ENCODE data around the gene HNRNPUL1. TPM values are rescaled to one million over a fixed set of nuclear protein-coding genes. Genes with fewer than 3 reads are reported as not detected.
"Not testable (repeated sequence)": the region's sequence is repeated elsewhere in the genome, so short reads cannot be mapped to it uniquely, and the experiment has no call there.

Gene HNRNPUL1
- total RNA-seq, 1 donor from 2014 or later = 256 TPM

DNA sequence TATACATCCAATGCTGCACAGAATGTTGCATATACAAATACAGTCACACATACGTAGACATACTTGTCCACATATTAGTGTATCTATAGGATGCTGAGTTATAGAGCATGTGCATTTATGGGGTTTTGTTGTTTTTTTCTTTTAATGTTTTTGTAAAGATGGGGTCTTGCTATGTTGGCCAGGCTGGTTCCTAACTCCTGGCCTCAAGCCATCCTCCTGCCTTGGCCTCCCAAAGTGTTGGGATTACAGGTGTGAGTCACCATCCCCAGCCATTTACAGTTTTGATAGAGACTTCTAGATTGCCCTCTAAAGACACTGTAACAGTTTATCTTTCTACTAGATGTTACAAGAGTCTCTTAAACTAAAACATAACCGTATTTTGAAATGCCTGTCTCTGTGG, 14.3 kb downstream of the HNRNPUL1 start:
- H3K4me1 Mint-ChIP-seq (ENCODE audit: low read depth) = no peaks in the 10 kb centered on the region
- no peak overlapping the region for H3K27ac Mint-ChIP-seq
- H3K9me3 Mint-ChIP-seq (ENCODE audit: low read depth) = no peaks in the 10 kb centered on the region
- H3K36me3 Mint-ChIP-seq (ENCODE audit: insufficient read depth) = peaks cover 46% of the 10 kb centered on the region
- no peaks in the 10 kb centered on the region for H3K27me3 Mint-ChIP-seq
- H3K4me3 Mint-ChIP-seq (ENCODE audit: low read depth) = no peak overlapping the region
- TF ChIP-seq, protein P1, sequence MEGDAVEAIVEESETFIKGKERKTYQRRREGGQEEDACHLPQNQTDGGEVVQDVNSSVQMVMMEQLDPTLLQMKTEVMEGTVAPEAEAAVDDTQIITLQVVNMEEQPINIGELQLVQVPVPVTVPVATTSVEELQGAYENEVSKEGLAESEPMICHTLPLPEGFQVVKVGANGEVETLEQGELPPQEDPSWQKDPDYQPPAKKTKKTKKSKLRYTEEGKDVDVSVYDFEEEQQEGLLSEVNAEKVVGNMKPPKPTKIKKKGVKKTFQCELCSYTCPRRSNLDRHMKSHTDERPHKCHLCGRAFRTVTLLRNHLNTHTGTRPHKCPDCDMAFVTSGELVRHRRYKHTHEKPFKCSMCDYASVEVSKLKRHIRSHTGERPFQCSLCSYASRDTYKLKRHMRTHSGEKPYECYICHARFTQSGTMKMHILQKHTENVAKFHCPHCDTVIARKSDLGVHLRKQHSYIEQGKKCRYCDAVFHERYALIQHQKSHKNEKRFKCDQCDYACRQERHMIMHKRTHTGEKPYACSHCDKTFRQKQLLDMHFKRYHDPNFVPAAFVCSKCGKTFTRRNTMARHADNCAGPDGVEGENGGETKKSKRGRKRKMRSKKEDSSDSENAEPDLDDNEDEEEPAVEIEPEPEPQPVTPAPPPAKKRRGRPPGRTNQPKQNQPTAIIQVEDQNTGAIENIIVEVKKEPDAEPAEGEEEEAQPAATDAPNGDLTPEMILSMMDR (IDR thresholded peaks at IDR 0.05; ENCODE audit: unreplicated experiment) = no peak
- DNase-seq (ENCODE audit: low spot score, unreplicated experiment) = no peak

DNA sequence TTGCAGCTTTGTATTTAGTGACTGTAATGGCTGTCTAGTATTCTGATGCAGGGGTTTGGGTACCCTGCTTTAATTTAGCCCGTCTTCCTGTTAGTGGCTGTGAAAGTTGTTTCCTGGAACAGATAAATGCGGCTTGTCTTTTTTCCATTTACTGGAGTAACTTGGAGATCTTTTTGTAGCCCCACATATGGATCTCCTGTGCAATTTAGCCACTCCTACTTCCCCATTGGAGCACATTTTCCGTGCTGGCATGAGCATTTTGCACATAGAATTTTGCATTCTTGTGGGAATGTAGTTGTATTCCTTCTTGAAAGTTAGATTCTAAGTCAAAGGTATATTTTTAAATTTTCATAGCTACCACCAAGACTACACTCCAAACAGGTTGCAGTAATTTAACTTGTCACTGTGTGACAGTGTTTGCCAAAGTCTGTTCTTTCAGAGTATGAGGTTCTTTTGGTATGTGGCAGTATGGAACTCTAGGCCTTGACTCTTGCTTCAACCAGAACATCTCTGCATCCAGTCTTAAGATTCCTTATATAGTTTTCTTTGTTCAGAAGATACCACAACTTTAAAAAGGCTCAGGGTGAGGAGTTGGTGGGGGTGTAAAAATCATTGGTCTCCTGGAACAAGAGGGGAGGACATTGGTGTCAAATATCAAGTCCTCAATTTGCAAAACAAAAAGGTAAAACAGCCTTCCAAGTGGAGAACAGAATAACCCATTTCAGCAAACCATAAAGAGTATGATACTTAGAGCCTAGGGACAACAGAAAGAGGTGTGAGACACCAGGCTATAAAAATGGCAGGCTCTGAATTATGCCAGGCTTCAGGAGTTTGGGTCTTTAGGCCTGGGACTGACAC, 24.7 kb downstream of the HNRNPUL1 start:
- Mint-ChIP-seq H3K4me3 (ENCODE audit: low read depth) (no peak overlapping the region), H3K4me1 (ENCODE audit: low read depth) (no peaks in the 10 kb centered on the region), H3K9me3 (ENCODE audit: low read depth) (no peaks in the 10 kb centered on the region), H3K27ac (peak overlapping the region; percentile 41), H3K36me3 (ENCODE audit: insufficient read depth) (peaks cover 29% of the 10 kb centered on the region), H3K27me3 (no peaks in the 10 kb centered on the region)
- DNase-seq (ENCODE audit: low spot score, unreplicated experiment) = no peak
- TF ChIP-seq, protein P1 (IDR thresholded peaks at IDR 0.05; ENCODE audit: unreplicated experiment) = no peak

DNA sequence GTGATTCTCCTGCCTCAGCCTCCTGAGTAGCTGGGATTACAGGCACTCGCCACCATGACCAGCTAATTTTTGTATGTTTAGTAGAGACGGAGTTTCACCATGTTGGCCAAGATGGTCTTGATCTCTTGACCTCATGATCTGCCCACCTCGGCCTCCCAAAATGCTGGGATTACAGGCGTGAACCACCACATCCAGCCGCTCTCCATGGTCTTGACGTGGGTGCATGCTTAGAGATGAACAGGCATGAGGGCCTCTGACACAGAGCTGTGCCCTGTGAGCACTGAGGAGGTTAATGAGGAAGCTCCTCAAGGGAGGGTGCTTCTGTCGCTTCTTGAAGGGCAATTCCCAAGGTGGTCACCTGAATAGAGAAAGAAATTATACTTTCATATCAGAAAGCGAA, 25.6 kb downstream of the HNRNPUL1 start:
- H3K27me3 Mint-ChIP-seq; H3K9me3 Mint-ChIP-seq (ENCODE audit: low read depth); H3K27ac Mint-ChIP-seq; DNase-seq (ENCODE audit: low spot score, unreplicated experiment); H3K4me1 Mint-ChIP-seq (ENCODE audit: low read depth); H3K4me3 Mint-ChIP-seq (ENCODE audit: low read depth): not testable (repeated sequence)
- peaks cover 35% of the 10 kb centered on the region for H3K36me3 Mint-ChIP-seq (ENCODE audit: insufficient read depth)

DNA sequence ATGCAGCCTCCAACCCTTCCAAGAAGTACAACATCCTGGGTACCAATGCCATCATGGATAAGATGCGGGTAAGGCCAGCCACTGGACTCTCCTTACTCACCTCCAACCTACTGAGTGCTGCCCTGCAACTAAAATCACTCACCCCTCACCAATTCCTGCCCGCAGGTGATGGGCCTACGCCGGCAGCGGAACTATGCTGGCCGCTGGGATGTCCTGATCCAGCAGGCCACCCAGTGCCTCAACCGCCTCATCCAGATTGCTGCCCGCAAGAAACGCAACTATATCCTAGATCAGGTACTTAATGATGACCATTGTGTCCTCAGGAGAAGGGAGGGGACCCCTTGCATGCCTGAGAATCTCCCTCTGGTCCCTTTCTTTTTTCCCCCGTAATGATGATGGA, 30.2 kb downstream of the HNRNPUL1 start:
- H3K9me3 Mint-ChIP-seq (ENCODE audit: low read depth) = no peaks in the 10 kb centered on the region
- H3K4me1 Mint-ChIP-seq (ENCODE audit: low read depth) = peaks cover 26% of the 10 kb centered on the region
- TF ChIP-seq, protein P1 (IDR thresholded peaks at IDR 0.05; ENCODE audit: unreplicated experiment) = no peak
- DNase-seq (ENCODE audit: low spot score, unreplicated experiment) = no peak
- H3K36me3 Mint-ChIP-seq (ENCODE audit: insufficient read depth) = peaks cover 42% of the 10 kb centered on the region
- no peaks in the 10 kb centered on the region for H3K27me3 Mint-ChIP-seq
- H3K27ac Mint-ChIP-seq = peak overlapping the region; percentile 65
- no peak overlapping the region for H3K4me3 Mint-ChIP-seq (ENCODE audit: low read depth)

DNA sequence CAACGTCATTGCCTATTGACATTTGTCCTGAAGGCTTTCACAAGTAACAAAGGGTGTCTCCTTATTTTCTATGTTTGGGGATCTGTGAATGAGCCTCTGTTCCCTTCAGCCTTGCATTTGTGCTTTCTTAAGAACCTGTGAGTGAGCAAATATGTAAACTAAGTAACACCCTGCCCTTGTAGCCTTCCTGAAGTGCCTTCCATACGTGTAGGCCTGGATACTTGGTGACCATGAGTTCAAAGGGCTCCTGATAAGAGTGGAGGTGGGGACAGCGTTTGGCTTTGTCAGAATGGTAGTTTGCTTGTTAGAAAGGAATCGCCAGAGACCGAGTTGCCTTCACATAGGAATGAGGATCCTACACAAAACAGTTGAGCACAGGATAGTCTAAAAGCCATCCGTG, 31.3 kb downstream of the HNRNPUL1 start:
- TF ChIP-seq, protein P1 (IDR thresholded peaks at IDR 0.05; ENCODE audit: unreplicated experiment) = no peak
- Mint-ChIP-seq H3K9me3 (ENCODE audit: low read depth) (no peaks in the 10 kb centered on the region), H3K4me1 (ENCODE audit: low read depth) (peaks cover 26% of the 10 kb centered on the region), H3K27me3 (no peaks in the 10 kb centered on the region), H3K36me3 (ENCODE audit: insufficient read depth) (peaks cover 41% of the 10 kb centered on the region), H3K27ac (peak overlapping the region; percentile 89), H3K4me3 (ENCODE audit: low read depth) (no peak overlapping the region)
- no peak for DNase-seq (ENCODE audit: low spot score, unreplicated experiment)

DNA sequence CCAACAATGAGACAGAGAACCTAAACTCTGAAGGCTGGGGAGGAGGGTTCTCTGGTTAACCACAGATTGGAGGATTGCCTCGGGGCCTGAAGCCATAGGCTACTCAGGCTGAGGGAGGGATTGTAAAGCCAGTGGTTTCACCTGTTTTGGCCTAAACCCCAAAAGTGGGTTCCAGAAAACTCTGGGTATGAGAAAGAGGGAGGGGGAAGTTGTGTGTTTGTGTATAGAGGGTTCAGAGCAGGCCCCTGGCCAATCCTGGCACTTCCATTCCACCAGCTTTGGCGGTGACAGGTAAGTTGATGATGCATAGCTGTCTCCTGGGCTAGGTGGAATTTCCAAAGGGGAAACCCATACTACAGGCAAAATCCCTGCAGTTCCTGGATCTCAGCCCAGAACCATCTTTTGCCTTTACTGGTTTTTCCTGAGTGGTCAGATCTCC, 32.3 kb downstream of the HNRNPUL1 start:
- Mint-ChIP-seq H3K4me3 (ENCODE audit: low read depth) (no peak overlapping the region), H3K27ac (peak overlapping the region; percentile 89), H3K9me3 (ENCODE audit: low read depth) (no peaks in the 10 kb centered on the region), H3K4me1 (ENCODE audit: low read depth) (peaks cover 26% of the 10 kb centered on the region), H3K36me3 (ENCODE audit: insufficient read depth) (peaks cover 44% of the 10 kb centered on the region), H3K27me3 (no peaks in the 10 kb centered on the region)
- TF ChIP-seq, protein P1 (IDR thresholded peaks at IDR 0.05; ENCODE audit: unreplicated experiment) = no peak
- DNase-seq (ENCODE audit: low spot score, unreplicated experiment) = no peak

Measured in progenitor cell of endocrine pancreas (in vitro differentiated cells).